Measurements from ENCODE around the gene COL4A2. TPM values are rescaled to one million over a fixed set of nuclear protein-coding genes. Genes with fewer than 3 reads are reported as not detected.

COL4A2 gene
- polyA plus RNA-seq, 1 donor (not counting 4 experiments of a cell fraction or from before 2014, with no cell fraction given) = 30.7 TPM

DNA sequence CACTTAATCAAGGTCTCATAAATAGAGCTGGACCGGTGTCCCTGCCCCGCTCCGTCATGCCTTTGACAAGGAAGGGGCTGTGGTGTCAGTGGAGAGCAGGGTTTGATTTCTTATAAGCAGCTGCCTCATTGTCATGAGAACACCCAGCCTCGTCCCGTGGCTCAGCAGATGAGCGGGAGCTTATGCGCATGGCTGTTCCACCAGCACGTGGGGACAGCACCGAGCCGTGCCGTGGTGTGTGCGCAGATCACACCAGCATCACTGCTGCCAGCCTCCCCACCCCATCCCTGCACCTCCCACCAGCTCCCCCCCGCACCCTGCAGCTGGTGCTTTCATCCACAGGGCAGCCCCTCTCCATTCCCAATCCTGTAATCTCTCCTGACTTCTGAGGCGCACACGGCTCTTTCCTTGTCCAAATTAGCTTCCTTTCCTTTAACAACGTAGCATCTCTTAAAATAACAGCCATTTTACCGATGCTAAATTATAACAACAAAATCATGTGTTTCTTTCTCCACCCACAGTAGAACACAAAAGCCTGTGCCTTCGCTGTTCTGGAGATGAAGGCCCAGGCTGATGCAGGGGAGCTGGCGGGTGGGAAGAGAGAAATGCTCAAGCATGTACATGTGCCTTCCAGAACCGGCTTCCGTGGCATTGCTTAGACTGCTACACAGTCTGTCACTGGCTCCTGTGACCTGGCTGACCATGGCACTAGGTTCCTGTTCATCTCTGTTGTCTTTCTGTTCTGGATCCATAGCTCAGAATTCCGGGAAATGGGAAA, 157.7 kb downstream of the COL4A2 start:
- H3K9me1 ChIP-seq (ENCODE audit: control insufficient read depth, extremely low read depth, insufficient read depth, low read length) = no peaks in the 10 kb centered on the region
- no peaks in the 10 kb centered on the region for H3K27me3 ChIP-seq (ENCODE audit: control insufficient read depth, extremely low read depth, insufficient read depth, low read length)
- H2AFZ ChIP-seq (ENCODE audit: control insufficient read depth, low read length) = no peak overlapping the region
- FAIRE-seq = no peak
- H3K4me2 ChIP-seq (ENCODE audit: control insufficient read depth, extremely low read depth, insufficient read depth, low read depth, low read length) = no peak overlapping the region
- no peak overlapping the region for H3K9ac ChIP-seq (ENCODE audit: control insufficient read depth, extremely low read depth, insufficient read depth, low read length)
- H3K27ac ChIP-seq (ENCODE audit: control insufficient read depth, insufficient read depth, low read length) = no peak overlapping the region
- no peak for DNase-seq (ENCODE audit: low read depth, low spot score)
- H3K79me2 ChIP-seq (ENCODE audit: control insufficient read depth, insufficient read depth, low read length) = no peaks in the 10 kb centered on the region
- TF ChIP-seq, protein P1, sequence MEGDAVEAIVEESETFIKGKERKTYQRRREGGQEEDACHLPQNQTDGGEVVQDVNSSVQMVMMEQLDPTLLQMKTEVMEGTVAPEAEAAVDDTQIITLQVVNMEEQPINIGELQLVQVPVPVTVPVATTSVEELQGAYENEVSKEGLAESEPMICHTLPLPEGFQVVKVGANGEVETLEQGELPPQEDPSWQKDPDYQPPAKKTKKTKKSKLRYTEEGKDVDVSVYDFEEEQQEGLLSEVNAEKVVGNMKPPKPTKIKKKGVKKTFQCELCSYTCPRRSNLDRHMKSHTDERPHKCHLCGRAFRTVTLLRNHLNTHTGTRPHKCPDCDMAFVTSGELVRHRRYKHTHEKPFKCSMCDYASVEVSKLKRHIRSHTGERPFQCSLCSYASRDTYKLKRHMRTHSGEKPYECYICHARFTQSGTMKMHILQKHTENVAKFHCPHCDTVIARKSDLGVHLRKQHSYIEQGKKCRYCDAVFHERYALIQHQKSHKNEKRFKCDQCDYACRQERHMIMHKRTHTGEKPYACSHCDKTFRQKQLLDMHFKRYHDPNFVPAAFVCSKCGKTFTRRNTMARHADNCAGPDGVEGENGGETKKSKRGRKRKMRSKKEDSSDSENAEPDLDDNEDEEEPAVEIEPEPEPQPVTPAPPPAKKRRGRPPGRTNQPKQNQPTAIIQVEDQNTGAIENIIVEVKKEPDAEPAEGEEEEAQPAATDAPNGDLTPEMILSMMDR (optimal IDR thresholded peaks at IDR 0.05 in 1 of 3, IDR thresholded peaks at IDR 0.05 in 1 of 3, conservative IDR thresholded peaks at IDR 0.05 in 1 of 3; ENCODE audit: extremely low read depth in 1 of 3, insufficient read depth in 2 of 3, low read length in 3 of 3) = no peak
- TF ChIP-seq EZH2 (IDR thresholded peaks at IDR 0.05; ENCODE audit: low read length) = no peak
- H4K20me1 ChIP-seq (ENCODE audit: control insufficient read depth, extremely low read depth, insufficient read depth, low read length) = no peaks in the 10 kb centered on the region
- H3K4me3 ChIP-seq (ENCODE audit: control insufficient read depth in 2 of 3, extremely low read depth in 1 of 3, insufficient read depth in 2 of 3, low read depth in 1 of 3, low read length in 3 of 3) = no peak overlapping the region
- no peaks in the 10 kb centered on the region for H3K9me3 ChIP-seq (ENCODE audit: control insufficient read depth, low read depth, low read length)
- no peaks in the 10 kb centered on the region for H3K4me1 ChIP-seq (ENCODE audit: control insufficient read depth, extremely low read depth, insufficient read depth, low read length)
- dilution Hi-C loops (cut with MboI; ENCODE audit: extremely low pct_ligation_motif_present, low sequenced_read_pairs) = no loop called here
- peaks cover 13 to 25% of the 10 kb centered on the region in 2 experiments for H3K36me3 ChIP-seq (ENCODE audit: control insufficient read depth in 2 of 2, extremely low read depth in 1 of 2, insufficient read depth in 2 of 2, low read length in 2 of 2)

DNA sequence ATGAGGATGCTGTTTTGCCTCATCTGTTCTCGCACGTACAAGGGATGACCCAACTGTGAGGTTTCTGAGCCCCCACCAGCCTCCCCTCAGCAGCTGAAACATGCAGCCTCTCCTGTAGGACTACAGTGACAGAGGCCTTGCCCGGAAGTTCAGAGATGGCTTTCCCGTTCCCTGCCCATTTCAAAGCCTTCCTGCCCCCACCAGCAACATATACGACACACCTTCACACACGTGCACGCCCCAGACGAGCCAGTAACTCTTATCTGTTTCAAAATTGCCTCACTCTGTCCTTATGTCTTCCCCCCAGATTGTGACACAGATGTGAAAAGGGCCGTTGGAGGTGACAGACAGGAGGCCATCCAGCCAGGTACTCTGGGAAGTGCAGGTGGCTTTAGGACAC, 158.6 kb downstream of the COL4A2 start:
- FAIRE-seq (no peak), DNase-seq (ENCODE audit: low read depth, low spot score) (no peak)
- Histone ChIP-seq H3K27ac (ENCODE audit: control insufficient read depth, insufficient read depth, low read length) (no peak overlapping the region), H3K4me2 (ENCODE audit: control insufficient read depth, extremely low read depth, insufficient read depth, low read depth, low read length) (no peak overlapping the region), H2AFZ (ENCODE audit: control insufficient read depth, low read length) (no peak overlapping the region), H3K9me1 (ENCODE audit: control insufficient read depth, extremely low read depth, insufficient read depth, low read length) (no peaks in the 10 kb centered on the region), H3K4me1 (ENCODE audit: control insufficient read depth, extremely low read depth, insufficient read depth, low read length) (no peaks in the 10 kb centered on the region), H3K9ac (ENCODE audit: control insufficient read depth, extremely low read depth, insufficient read depth, low read length) (no peak overlapping the region), H3K36me3 (ENCODE audit: control insufficient read depth in 2 of 2, extremely low read depth in 1 of 2, insufficient read depth in 2 of 2, low read length in 2 of 2) (peaks cover 15 to 25% of the 10 kb centered on the region in 2 experiments), H3K79me2 (ENCODE audit: control insufficient read depth, insufficient read depth, low read length) (no peaks in the 10 kb centered on the region), H3K27me3 (ENCODE audit: control insufficient read depth, extremely low read depth, insufficient read depth, low read length) (no peaks in the 10 kb centered on the region), H4K20me1 (ENCODE audit: control insufficient read depth, extremely low read depth, insufficient read depth, low read length) (no peaks in the 10 kb centered on the region), H3K9me3 (ENCODE audit: control insufficient read depth, low read depth, low read length) (no peaks in the 10 kb centered on the region), H3K4me3 (ENCODE audit: control insufficient read depth in 2 of 3, extremely low read depth in 1 of 3, insufficient read depth in 2 of 3, low read depth in 1 of 3, low read length in 3 of 3) (no peak overlapping the region)
- dilution Hi-C loops (cut with MboI; ENCODE audit: extremely low pct_ligation_motif_present, low sequenced_read_pairs) = no loop called here
- no peak for TF ChIP-seq EZH2 (IDR thresholded peaks at IDR 0.05; ENCODE audit: low read length)
- TF ChIP-seq, protein P1 (optimal IDR thresholded peaks at IDR 0.05 in 1 of 3, IDR thresholded peaks at IDR 0.05 in 1 of 3, conservative IDR thresholded peaks at IDR 0.05 in 1 of 3; ENCODE audit: extremely low read depth in 1 of 3, insufficient read depth in 2 of 3, low read length in 3 of 3) = no peak

Measured in keratinocyte (primary cell).